ENCODE results near the gene COMT. TPM values are rescaled to one million over a fixed set of nuclear protein-coding genes. Genes with fewer than 3 reads are reported as not detected.

Gene COMT
- total and polyA plus RNA-seq, 3 experiments from 2014 or later = 89.3 to 93.7 (median 92.7) TPM

GRCh38 chr22:19986011-19986409, 44.4 kb downstream of the COMT start:
- H3K9me3 Mint-ChIP-seq = no peaks in the 10 kb centered on the region
- no peak overlapping the region for H3K27ac Mint-ChIP-seq
- peak overlapping the region in 5 of 7 donors; percentile 8 to 79 (median 55) for H3K4me3 Mint-ChIP-seq
- Histone ChIP-seq H3K4me3 (ENCODE audit: low read length) (no peak overlapping the region), H3K9me3 (ENCODE audit: low read length) (no peaks in the 10 kb centered on the region), H3K4me1 (ENCODE audit: insufficient read depth, low read length) (peaks cover 28% of the 10 kb centered on the region), H3K27ac (ENCODE audit: low read depth, low read length) (peak overlapping the region; percentile 31), H3K27me3 (ENCODE audit: insufficient read depth, low read length, poor library complexity, severe bottlenecking) (peaks cover 5% of the 10 kb centered on the region), H3K36me3 (ENCODE audit: insufficient read depth, low read length) (no peaks in the 10 kb centered on the region)
- POLR2A ChIA-PET = interaction anchor here (0.6 kb wide), 1 partner anchor 1679 kb away, joined by 3 read pairs; no protein-coding TSS in a partner anchor
- CTCF ChIA-PET = no interaction called here
- no peak for DNase-seq
- H3K36me3 Mint-ChIP-seq = no peaks in the 10 kb centered on the region
- H3K4me1 Mint-ChIP-seq = peaks cover 0 to 7% (median 2%) of the 10 kb centered on the region in 3 donors
- peaks cover 0 to 4% of the 10 kb centered on the region in 2 donors for H3K27me3 Mint-ChIP-seq

GRCh38 chr22:19986410-19987341, 45.1 kb downstream of the COMT start:
- Histone ChIP-seq H3K27me3 (ENCODE audit: insufficient read depth, low read length, poor library complexity, severe bottlenecking) (peaks cover 5% of the 10 kb centered on the region), H3K36me3 (ENCODE audit: insufficient read depth, low read length) (no peaks in the 10 kb centered on the region), H3K4me3 (ENCODE audit: low read length) (peak overlapping the region; percentile 44), H3K4me1 (ENCODE audit: insufficient read depth, low read length) (peaks cover 28% of the 10 kb centered on the region), H3K27ac (ENCODE audit: low read depth, low read length) (peak overlapping the region; percentile 31), H3K9me3 (ENCODE audit: low read length) (no peaks in the 10 kb centered on the region)
- CTCF ChIA-PET = no interaction called here
- peak; percentile 53 to 70 (median 58) for DNase-seq
- Mint-ChIP-seq H3K4me3 (peak overlapping the region in 5 of 7 donors; percentile 8 to 79 (median 55)), H3K36me3 (no peaks in the 10 kb centered on the region), H3K9me3 (no peaks in the 10 kb centered on the region), H3K27me3 (peaks cover 0 to 4% of the 10 kb centered on the region in 2 donors), H3K4me1 (peaks cover 0 to 7% (median 2%) of the 10 kb centered on the region in 3 donors), H3K27ac (peak overlapping the region in 1 of 8 donors; percentile 54)
- POLR2A ChIA-PET = interaction anchor here (0.6 kb wide), 1 partner anchor 1679 kb away, joined by 3 read pairs; no protein-coding TSS in a partner anchor

- peaks cover 5% of the 10 kb centered on the region for H3K27me3 ChIP-seq (ENCODE audit: insufficient read depth, low read length, poor library complexity, severe bottlenecking)
- H3K27ac ChIP-seq (ENCODE audit: low read depth, low read length) = peak overlapping the region; percentile 93
- no peak for DNase-seq
- H3K4me1 Mint-ChIP-seq = peaks cover 0 to 7% (median 2%) of the 10 kb centered on the region in 3 donors
- H3K36me3 Mint-ChIP-seq = no peaks in the 10 kb centered on the region
- ChIA-PET CTCF (interaction anchor here (0.9 kb wide), 1 partner anchor 17 kb away, joined by 3 read pairs; no protein-coding TSS in a partner anchor), POLR2A (no interaction called here)
- peaks cover 28% of the 10 kb centered on the region for H3K4me1 ChIP-seq (ENCODE audit: insufficient read depth, low read length)
- H3K9me3 ChIP-seq (ENCODE audit: low read length) = no peaks in the 10 kb centered on the region
- no peak overlapping the region for H3K27ac Mint-ChIP-seq
- H3K27me3 Mint-ChIP-seq = peaks cover 0 to 4% of the 10 kb centered on the region in 2 donors
- no peaks in the 10 kb centered on the region for H3K9me3 Mint-ChIP-seq
- no peak overlapping the region for H3K4me3 ChIP-seq (ENCODE audit: low read length)
- no peaks in the 10 kb centered on the region for H3K36me3 ChIP-seq (ENCODE audit: insufficient read depth, low read length)
- H3K4me3 Mint-ChIP-seq = peak overlapping the region in 5 of 7 donors; percentile 46 to 87 (median 54)
These were observed 46.1 kb downstream of the COMT start for GRCh38 chr22:19987394-19988306.

GRCh38 chr22:19988331-19988808, 46.8 kb downstream of the COMT start:
- peak overlapping the region in 3 of 7 donors; percentile 46 to 87 (median 63) for H3K4me3 Mint-ChIP-seq
- Histone ChIP-seq H3K27ac (ENCODE audit: low read depth, low read length) (peak overlapping the region; percentile 93), H3K4me1 (ENCODE audit: insufficient read depth, low read length) (peaks cover 28% of the 10 kb centered on the region), H3K4me3 (ENCODE audit: low read length) (no peak overlapping the region), H3K36me3 (ENCODE audit: insufficient read depth, low read length) (no peaks in the 10 kb centered on the region), H3K27me3 (ENCODE audit: insufficient read depth, low read length, poor library complexity, severe bottlenecking) (peaks cover 5% of the 10 kb centered on the region), H3K9me3 (ENCODE audit: low read length) (no peaks in the 10 kb centered on the region)
- H3K27ac Mint-ChIP-seq = no peak overlapping the region
- no peak for DNase-seq
- CTCF ChIA-PET = interaction anchor here (0.9 kb wide), 1 partner anchor 18 kb away, joined by 3 read pairs; no protein-coding TSS in a partner anchor
- POLR2A ChIA-PET = no interaction called here
- peaks cover 0 to 7% (median 2%) of the 10 kb centered on the region in 3 donors for H3K4me1 Mint-ChIP-seq
- peaks cover 0 to 4% of the 10 kb centered on the region in 2 donors for H3K27me3 Mint-ChIP-seq
- no peaks in the 10 kb centered on the region for H3K9me3 Mint-ChIP-seq
- H3K36me3 Mint-ChIP-seq = no peaks in the 10 kb centered on the region

GRCh38 chr22:19988965-19989724, 47.6 kb downstream of the COMT start:
- ChIA-PET POLR2A (no interaction called here), CTCF (no interaction called here)
- Mint-ChIP-seq H3K27ac (no peak overlapping the region), H3K9me3 (no peaks in the 10 kb centered on the region), H3K36me3 (no peaks in the 10 kb centered on the region), H3K4me1 (peaks cover 0 to 7% (median 2%) of the 10 kb centered on the region in 3 donors), H3K4me3 (no peak overlapping the region), H3K27me3 (peaks cover 0 to 6% of the 10 kb centered on the region in 2 donors)
- Histone ChIP-seq H3K4me3 (ENCODE audit: low read length) (no peak overlapping the region), H3K4me1 (ENCODE audit: insufficient read depth, low read length) (peaks cover 28% of the 10 kb centered on the region), H3K27me3 (ENCODE audit: insufficient read depth, low read length, poor library complexity, severe bottlenecking) (peaks cover 5% of the 10 kb centered on the region), H3K27ac (ENCODE audit: low read depth, low read length) (peak overlapping the region; percentile 93), H3K9me3 (ENCODE audit: low read length) (no peaks in the 10 kb centered on the region), H3K36me3 (ENCODE audit: insufficient read depth, low read length) (no peaks in the 10 kb centered on the region)
- DNase-seq = no peak

- Mint-ChIP-seq H3K27me3 (peaks cover 0 to 7% of the 10 kb centered on the region in 2 donors), H3K36me3 (no peaks in the 10 kb centered on the region), H3K9me3 (no peaks in the 10 kb centered on the region), H3K4me3 (no peak overlapping the region), H3K4me1 (peaks cover 0 to 7% (median 2%) of the 10 kb centered on the region in 3 donors), H3K27ac (no peak overlapping the region)
- Histone ChIP-seq H3K27me3 (ENCODE audit: insufficient read depth, low read length, poor library complexity, severe bottlenecking) (peaks cover 5% of the 10 kb centered on the region), H3K4me3 (ENCODE audit: low read length) (no peak overlapping the region), H3K36me3 (ENCODE audit: insufficient read depth, low read length) (no peaks in the 10 kb centered on the region), H3K9me3 (ENCODE audit: low read length) (no peaks in the 10 kb centered on the region), H3K27ac (ENCODE audit: low read depth, low read length) (peak overlapping the region; percentile 93), H3K4me1 (ENCODE audit: insufficient read depth, low read length) (peaks cover 28% of the 10 kb centered on the region)
- DNase-seq = no peak
- POLR2A ChIA-PET = no interaction called here
- CTCF ChIA-PET = no interaction called here
These were observed 48.1 kb downstream of the COMT start for GRCh38 chr22:19989725-19990067.

- peaks cover 5% of the 10 kb centered on the region for H3K27me3 ChIP-seq (ENCODE audit: insufficient read depth, low read length, poor library complexity, severe bottlenecking)
- CTCF ChIA-PET = no interaction called here
These were observed 48.6 kb downstream of the COMT start for GRCh38 chr22:19990188-19990587.

More at GRCh38 chr22:19990188-19990587, 48.6 kb downstream of the COMT start:
- no peak overlapping the region for H3K27ac Mint-ChIP-seq
- peaks cover 0 to 7% (median 2%) of the 10 kb centered on the region in 3 donors for H3K4me1 Mint-ChIP-seq
- no peaks in the 10 kb centered on the region for H3K9me3 Mint-ChIP-seq
- H3K27me3 Mint-ChIP-seq = peaks cover 0 to 7% of the 10 kb centered on the region in 2 donors
- DNase-seq = no peak
- H3K27ac ChIP-seq (ENCODE audit: low read depth, low read length) = peak overlapping the region; percentile 93
- no peaks in the 10 kb centered on the region for H3K9me3 ChIP-seq (ENCODE audit: low read length)
- H3K36me3 Mint-ChIP-seq = no peaks in the 10 kb centered on the region
- no peaks in the 10 kb centered on the region for H3K36me3 ChIP-seq (ENCODE audit: insufficient read depth, low read length)
- H3K4me3 ChIP-seq (ENCODE audit: low read length) = no peak overlapping the region
- peaks cover 28% of the 10 kb centered on the region for H3K4me1 ChIP-seq (ENCODE audit: insufficient read depth, low read length)
- H3K4me3 Mint-ChIP-seq = peak overlapping the region in 1 of 7 donors; percentile 40
- POLR2A ChIA-PET = no interaction called here

Data from CD8-positive, alpha-beta memory T cell (primary cell).